NCI-H1694 (cell line): ENCODE measurements around the gene CCL28.
"Not testable (repeated sequence)": the region's sequence is repeated elsewhere in the genome, so short reads cannot be mapped to it uniquely, and the experiment has no call there.

ENCODE experiments used
- DNase-seq: peaks from one replicate; lab custom pipeline; 2025; lab: John Stamatoyannopoulos, UW

Gene CCL28

GRCh38 chr5:43412156-43412555 is at the start of gene CCL28:
Gene CCL28 (minus strand): TSS chr5:43412391. CDS start chr5:43412316, 75 bp downstream.
- no peak for DNase-seq

GRCh38 chr5:43461066-43461465 is 48.9 kb upstream of the CCL28 start:
- DNase-seq, result no peak

GRCh38 chr5:43456556-43456955 is 44.4 kb upstream of the CCL28 start:
- DNase-seq, result no peak

- DNase-seq, result not testable (repeated sequence)
These were observed 29.4 kb upstream of the CCL28 start for GRCh38 chr5:43441575-43441974.

- DNase-seq, result no peak
These were observed 25.0 kb upstream of the CCL28 start for GRCh38 chr5:43437062-43437660.

GRCh38 chr5:43433382-43433781 is 21.2 kb upstream of the CCL28 start:
- no peak for DNase-seq

GRCh38 chr5:43432486-43433375 is 20.5 kb upstream of the CCL28 start:
- DNase-seq, result no peak

GRCh38 chr5:43429706-43430105 is 17.5 kb upstream of the CCL28 start:
- DNase-seq, result no peak

- no peak for DNase-seq
These were observed 16.8 kb upstream of the CCL28 start for GRCh38 chr5:43429016-43429415.

GRCh38 chr5:43427306-43427705 is 15.1 kb upstream of the CCL28 start:
- DNase-seq, result no peak

- no peak for DNase-seq
These were observed 13.8 kb upstream of the CCL28 start for GRCh38 chr5:43425983-43426382.

- DNase-seq, result not testable (repeated sequence)
These were observed 10.9 kb upstream of the CCL28 start for GRCh38 chr5:43423086-43423485.

- no peak for DNase-seq
These were observed 10.0 kb upstream of the CCL28 start for GRCh38 chr5:43422143-43422542.

- no peak for DNase-seq
These were observed 9.4 kb upstream of the CCL28 start for GRCh38 chr5:43421450-43422133.

- DNase-seq, result no peak
These were observed 8.1 kb upstream of the CCL28 start for GRCh38 chr5:43420241-43420640.

- no peak for DNase-seq
These were observed 6.4 kb upstream of the CCL28 start for GRCh38 chr5:43418561-43418960.

- peak; percentile 71 for DNase-seq
These were observed 4.7 kb upstream of the CCL28 start for GRCh38 chr5:43416803-43417394.

GRCh38 chr5:43415935-43416802 is 4.0 kb upstream of the CCL28 start:
- no peak for DNase-seq

- no peak for DNase-seq
These were observed 1.8 kb upstream of the CCL28 start for GRCh38 chr5:43413966-43414365.

GRCh38 chr5:43412644-43413043 is 453 bp upstream of the CCL28 start:
- no peak for DNase-seq

GRCh38 chr5:43411495-43411894 is 696 bp downstream of the CCL28 start:
- no peak for DNase-seq
